GM19025 (cell line): ENCODE measurements around the gene UGDH.
"Not testable (repeated sequence)": the region's sequence is repeated elsewhere in the genome, so short reads cannot be mapped to it uniquely, and the experiment has no call there.

Experiments
- ATAC-seq: cut with Tn5 transposase; IDR thresholded peaks from one replicate; pipeline ENCODE4 v1.9.1; 2021; ENCODE audit warnings: mild to moderate bottlenecking, low read depth, moderate library complexity; ENCODE audit not compliant: unreplicated experiment

Gene UGDH

GRCh38 chr4:39530682-39531081 lies 3.4 kb upstream of the UGDH start:
- no peak for ATAC-seq

GRCh38 chr4:39529534-39529933 lies 2.3 kb upstream of the UGDH start:
- no peak for ATAC-seq

GRCh38 chr4:39528061-39528465 lies 824 bp upstream of the UGDH start:
- no peak for ATAC-seq

GRCh38 chr4:39526765-39527295 lies 409 bp downstream of the UGDH start:
- peak; percentile 10 for ATAC-seq

- no peak for ATAC-seq
These were observed 1.2 kb downstream of the UGDH start for GRCh38 chr4:39525822-39526690.

GRCh38 chr4:39524161-39524957 lies 2.9 kb downstream of the UGDH start:
- ATAC-seq, result no peak

- no peak for ATAC-seq
These were observed 5.2 kb downstream of the UGDH start for GRCh38 chr4:39522068-39522467.

- ATAC-seq, result no peak
These were observed 5.9 kb downstream of the UGDH start for GRCh38 chr4:39521253-39521919.

- no peak for ATAC-seq
These were observed 8.8 kb downstream of the UGDH start for GRCh38 chr4:39518484-39518883.

- no peak for ATAC-seq
These were observed 10.8 kb downstream of the UGDH start for GRCh38 chr4:39516407-39516966.

GRCh38 chr4:39515669-39516401 lies 11.4 kb downstream of the UGDH start:
- ATAC-seq, result not testable (repeated sequence)

GRCh38 chr4:39514888-39515401 lies 12.3 kb downstream of the UGDH start:
- ATAC-seq, result no peak

GRCh38 chr4:39514266-39514665 lies 13.0 kb downstream of the UGDH start:
- ATAC-seq, result not testable (repeated sequence)

GRCh38 chr4:39510348-39510929 lies 16.8 kb downstream of the UGDH start:
- no peak for ATAC-seq

GRCh38 chr4:39505581-39505980 lies 21.7 kb downstream of the UGDH start:
- ATAC-seq, result no peak

- ATAC-seq, result no peak
These were observed 22.7 kb downstream of the UGDH start for GRCh38 chr4:39504538-39504937.

- ATAC-seq, result not testable (repeated sequence)
These were observed 24.6 kb downstream of the UGDH start for GRCh38 chr4:39502664-39503035.

- ATAC-seq, result no peak
These were observed 25.1 kb downstream of the UGDH start for GRCh38 chr4:39502019-39502663.

GRCh38 chr4:39498727-39499020 lies 28.6 kb downstream of the UGDH start:
- ATAC-seq, result no peak
